Osteocyte (in vitro differentiated cells): Measurements from ENCODE around the gene YPEL3. TPM values are rescaled to one million over a fixed set of nuclear protein-coding genes. Genes with fewer than 3 reads are reported as not detected.

Experiments
- DNase-seq: peaks from one replicate; pipeline ENCODE4 v3.0.0; 2021; ENCODE audit warnings: mixed read lengths; ENCODE audit not compliant: unreplicated experiment; ENCODE audit errors: extremely low spot score
- H3K27ac Mint-ChIP-seq: one replicate; pipeline ENCODE4 v1.8.0; 2021; ENCODE audit warnings: mild to moderate bottlenecking, mixed read lengths; ENCODE audit not compliant: unreplicated experiment
- H3K27me3 Mint-ChIP-seq: one replicate; pipeline ENCODE4 v1.8.0; 2021; ENCODE audit warnings: mixed read lengths; ENCODE audit not compliant: unreplicated experiment
- H3K36me3 Mint-ChIP-seq: one replicate; pipeline ENCODE4 v1.8.0; 2021; ENCODE audit warnings: mixed read lengths; ENCODE audit not compliant: unreplicated experiment
- H3K4me1 Mint-ChIP-seq: one replicate; pipeline ENCODE4 v1.8.0; 2021; ENCODE audit warnings: mixed read lengths; ENCODE audit not compliant: unreplicated experiment
- H3K4me3 Mint-ChIP-seq: one replicate; pipeline ENCODE4 v1.8.0; 2021; ENCODE audit warnings: mild to moderate bottlenecking, moderate library complexity, mixed read lengths; ENCODE audit not compliant: unreplicated experiment
- H3K9me3 Mint-ChIP-seq: one replicate; pipeline ENCODE4 v1.8.0; 2021; ENCODE audit warnings: mixed read lengths; ENCODE audit not compliant: unreplicated experiment
- total RNA-seq: library from RNA; stranded (reverse); gene quantifications from 2 replicates; pipeline ENCODE4 v1.2.1, GENCODE V29; 2021
- TF ChIP-seq, protein P1 (sequence below): fragments of 200-600 bp; sonication (generic); IDR thresholded peaks from 2 replicates; pipeline ENCODE4 v1.5.0; 2021; ENCODE audit warnings: antibody characterized with exemption, mild to moderate bottlenecking, moderate library complexity

YPEL3 gene
- total RNA-seq, 1 donor from 2014 or later = 93.3 TPM

GRCh38 chr16:30068333-30068732, 27.7 kb downstream of the YPEL3 start:
- Mint-ChIP-seq H3K36me3 (peaks cover 38% of the 10 kb centered on the region), H3K4me3 (no peak overlapping the region), H3K27ac (peak overlapping the region; percentile 31), H3K4me1 (peaks cover 36% of the 10 kb centered on the region), H3K27me3 (no peaks in the 10 kb centered on the region), H3K9me3 (no peaks in the 10 kb centered on the region)
- no peak for DNase-seq
- TF ChIP-seq, protein P1, sequence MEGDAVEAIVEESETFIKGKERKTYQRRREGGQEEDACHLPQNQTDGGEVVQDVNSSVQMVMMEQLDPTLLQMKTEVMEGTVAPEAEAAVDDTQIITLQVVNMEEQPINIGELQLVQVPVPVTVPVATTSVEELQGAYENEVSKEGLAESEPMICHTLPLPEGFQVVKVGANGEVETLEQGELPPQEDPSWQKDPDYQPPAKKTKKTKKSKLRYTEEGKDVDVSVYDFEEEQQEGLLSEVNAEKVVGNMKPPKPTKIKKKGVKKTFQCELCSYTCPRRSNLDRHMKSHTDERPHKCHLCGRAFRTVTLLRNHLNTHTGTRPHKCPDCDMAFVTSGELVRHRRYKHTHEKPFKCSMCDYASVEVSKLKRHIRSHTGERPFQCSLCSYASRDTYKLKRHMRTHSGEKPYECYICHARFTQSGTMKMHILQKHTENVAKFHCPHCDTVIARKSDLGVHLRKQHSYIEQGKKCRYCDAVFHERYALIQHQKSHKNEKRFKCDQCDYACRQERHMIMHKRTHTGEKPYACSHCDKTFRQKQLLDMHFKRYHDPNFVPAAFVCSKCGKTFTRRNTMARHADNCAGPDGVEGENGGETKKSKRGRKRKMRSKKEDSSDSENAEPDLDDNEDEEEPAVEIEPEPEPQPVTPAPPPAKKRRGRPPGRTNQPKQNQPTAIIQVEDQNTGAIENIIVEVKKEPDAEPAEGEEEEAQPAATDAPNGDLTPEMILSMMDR = no peak

- Mint-ChIP-seq H3K27ac (peak overlapping the region; percentile 99), H3K4me1 (peaks cover 40% of the 10 kb centered on the region), H3K9me3 (no peaks in the 10 kb centered on the region), H3K4me3 (peak overlapping the region; percentile 91), H3K36me3 (peaks cover 38% of the 10 kb centered on the region), H3K27me3 (no peaks in the 10 kb centered on the region)
- DNase-seq = no peak
- TF ChIP-seq, protein P1 = no peak
These were observed 28.5 kb downstream of the YPEL3 start for GRCh38 chr16:30067584-30067916.

- Mint-ChIP-seq H3K9me3 (no peaks in the 10 kb centered on the region), H3K27ac (peak overlapping the region; percentile 99), H3K27me3 (no peaks in the 10 kb centered on the region), H3K4me1 (peaks cover 38% of the 10 kb centered on the region), H3K36me3 (peaks cover 34% of the 10 kb centered on the region), H3K4me3 (peak overlapping the region; percentile 91)
- TF ChIP-seq, protein P1 = no peak
- DNase-seq = no peak
These were observed 29.0 kb downstream of the YPEL3 start for GRCh38 chr16:30066761-30067583.

- Mint-ChIP-seq H3K27ac (peak overlapping the region; percentile 99), H3K9me3 (no peaks in the 10 kb centered on the region), H3K27me3 (no peaks in the 10 kb centered on the region), H3K36me3 (peaks cover 30% of the 10 kb centered on the region), H3K4me1 (peaks cover 38% of the 10 kb centered on the region), H3K4me3 (peak overlapping the region; percentile 91)
- TF ChIP-seq, protein P1 = no peak
- no peak for DNase-seq
These were observed 29.9 kb downstream of the YPEL3 start for GRCh38 chr16:30065943-30066760.
